ENCODE measurements around the gene MAML2.

MAML2 gene

DNA sequence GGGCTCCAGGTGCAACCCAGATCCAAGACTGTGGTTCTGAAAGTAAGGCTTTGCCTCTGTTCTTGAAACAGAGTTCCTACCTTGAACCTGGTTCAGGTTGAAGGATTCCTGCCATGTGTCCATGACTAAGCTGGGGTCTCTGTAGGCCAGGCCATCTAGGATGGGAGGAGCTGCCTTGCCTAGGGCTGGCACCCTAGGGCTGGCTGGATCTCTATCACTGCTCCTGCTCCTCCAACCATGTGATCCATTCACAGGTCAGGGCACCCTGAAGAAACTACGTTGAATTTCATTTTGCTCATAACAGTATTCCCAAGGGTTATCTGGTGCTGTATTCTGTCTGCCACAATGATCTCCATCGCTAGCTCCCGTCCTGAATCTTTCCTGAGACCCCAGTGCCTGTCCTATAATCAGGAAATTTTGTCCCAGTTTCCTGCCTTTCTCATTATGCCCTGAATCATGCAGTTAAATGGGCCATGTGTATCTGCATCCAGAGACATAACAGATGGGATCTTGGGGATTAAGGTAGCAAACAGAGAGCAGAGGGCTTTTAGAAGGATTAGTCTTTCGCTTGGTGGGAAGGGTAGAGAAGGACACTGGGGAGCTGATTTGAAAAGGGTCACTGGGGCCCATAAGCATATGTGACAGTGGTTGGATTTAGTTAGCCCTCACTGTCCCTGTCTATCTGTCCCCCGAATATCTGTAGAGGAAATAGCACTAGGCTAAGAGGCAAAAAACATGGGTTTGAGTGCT, 320.9 kb downstream of the MAML2 start:
- no peak for DNase-seq

DNA sequence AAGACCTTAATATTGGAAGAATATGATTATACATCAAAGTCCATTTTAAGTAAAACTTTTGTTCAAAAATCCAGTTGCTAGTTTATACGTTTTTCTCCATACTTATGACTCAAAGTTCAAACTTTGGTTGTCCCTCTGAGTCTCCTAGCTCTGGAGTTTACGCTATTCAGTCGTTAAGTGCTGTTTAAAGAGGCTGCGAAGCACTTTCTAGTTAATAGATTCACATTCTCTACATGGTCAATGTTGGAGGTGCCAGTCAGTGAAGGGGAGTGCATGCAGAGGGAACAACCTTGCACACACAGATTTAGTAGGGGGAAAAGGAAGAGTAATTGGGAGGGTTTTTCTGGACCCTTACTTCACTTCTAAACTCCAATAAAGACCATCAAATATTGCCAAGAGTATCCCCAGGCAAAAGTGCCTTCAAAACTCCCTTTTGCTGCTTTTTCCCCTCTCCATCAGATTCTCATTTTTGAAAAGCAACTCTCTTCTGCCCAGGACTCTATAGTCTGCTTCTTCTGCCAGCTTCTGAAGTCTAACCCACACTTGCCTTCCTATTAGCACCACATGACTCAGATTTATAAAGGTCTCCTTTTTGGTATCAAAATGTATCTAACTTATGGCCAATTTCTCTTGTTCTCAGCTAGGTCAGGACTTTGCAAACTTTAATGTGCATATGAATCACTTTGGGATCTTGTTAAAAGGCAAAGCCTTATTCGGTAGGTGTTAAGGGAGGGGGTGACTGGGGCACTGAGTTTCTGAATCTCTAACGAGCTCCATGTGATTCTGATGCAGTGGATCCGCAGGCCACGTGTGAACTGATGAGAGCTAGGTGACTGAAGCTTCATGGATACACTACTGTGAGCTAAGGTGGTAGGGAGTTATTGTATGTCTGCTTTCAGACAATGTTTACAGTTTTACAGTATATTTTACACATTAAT, 322.9 kb downstream of the MAML2 start:
- DNase-seq, result peak; percentile 34

DNA sequence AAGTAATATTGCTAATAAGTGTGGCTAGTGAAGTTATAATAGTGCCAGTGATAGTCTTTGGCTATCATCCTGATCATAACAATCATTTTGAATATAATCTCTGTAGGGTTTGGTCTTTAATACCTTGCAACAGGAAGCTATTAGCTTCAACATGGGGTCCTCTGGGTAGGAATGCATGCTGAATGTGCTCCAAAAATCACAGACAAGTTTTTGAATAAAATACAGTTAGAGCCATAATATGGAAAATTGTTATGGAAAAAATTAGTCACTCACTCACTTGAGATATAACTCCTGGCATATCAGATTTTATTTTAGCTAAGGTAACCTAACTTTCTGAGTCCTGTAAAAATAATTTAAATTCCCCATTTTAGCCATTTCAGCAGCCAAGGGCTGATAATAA, 323.7 kb downstream of the MAML2 start:
- DNase-seq, result no peak

- DNase-seq, result no peak
These were observed 325.1 kb downstream of the MAML2 start for GRCh38 chr11:96017856-96018255.

DNA sequence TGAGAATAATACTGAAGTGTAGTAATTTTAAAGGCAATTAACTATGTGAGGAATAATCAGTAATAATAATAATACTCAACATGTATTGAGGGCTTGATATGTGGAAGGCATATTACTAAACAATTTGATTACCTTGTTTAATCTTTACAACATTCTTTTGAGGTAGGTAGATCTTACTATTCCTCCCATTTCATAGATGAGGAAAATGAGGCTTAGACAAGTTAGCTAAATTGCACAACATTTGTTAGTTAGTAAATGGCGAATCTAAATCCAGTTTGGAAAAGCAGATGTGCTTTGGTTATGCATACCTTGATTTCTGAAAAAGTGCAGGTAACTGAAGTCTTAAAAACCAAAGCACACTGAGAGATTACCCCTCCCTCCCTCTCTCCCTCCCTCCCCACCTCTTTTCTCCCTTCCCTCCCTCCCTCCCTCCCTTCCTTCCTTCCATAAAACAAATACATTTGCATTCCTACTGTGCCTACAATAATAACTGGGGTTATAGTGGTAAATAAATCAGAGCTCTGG, 326.0 kb downstream of the MAML2 start:
- DNase-seq, result no peak

- peak; percentile 33 for DNase-seq
These were observed 327.0 kb downstream of the MAML2 start for GRCh38 chr11:96015906-96016565.

GRCh38 chr11:96014217-96014616, 328.8 kb downstream of the MAML2 start:
- peak; percentile 58 for DNase-seq

DNA sequence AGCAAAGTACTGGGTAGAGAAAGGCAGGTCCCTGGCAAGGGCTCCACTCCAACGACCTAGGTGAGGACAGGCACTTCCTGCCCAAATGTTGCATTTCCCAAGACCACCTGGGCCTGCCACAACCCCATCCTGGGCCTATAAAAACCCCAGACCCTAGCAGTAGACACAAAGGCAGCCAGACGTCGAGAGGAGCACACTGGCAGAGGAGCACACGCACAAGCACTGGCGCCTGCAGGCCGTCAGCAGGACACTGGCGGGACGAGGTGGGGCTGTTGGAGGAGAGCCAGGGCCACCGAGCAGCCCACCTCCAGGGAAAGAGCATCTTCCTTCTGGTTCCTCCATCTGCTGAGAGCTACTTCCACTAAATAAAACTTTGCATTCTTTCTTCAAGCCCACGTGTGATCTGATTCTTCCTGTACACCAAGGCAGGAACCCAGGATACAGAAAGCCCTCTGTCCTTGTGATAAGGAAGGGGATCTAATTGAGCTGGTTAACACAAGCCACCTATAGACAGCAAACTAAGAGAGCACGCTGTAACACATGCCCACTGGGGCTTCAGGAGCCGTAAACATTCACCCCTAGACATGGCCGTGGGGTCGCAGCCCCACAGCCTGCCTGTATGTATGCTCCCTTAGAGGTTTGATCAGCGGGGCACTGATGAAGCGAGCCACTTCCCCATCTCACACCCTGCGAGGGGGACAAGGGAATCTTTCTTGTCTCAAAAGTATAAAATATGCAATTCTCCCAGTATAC, 329.4 kb downstream of the MAML2 start:
- DNase-seq, result peak; percentile 18

- peak; percentile 46 for DNase-seq
These were observed 330.7 kb downstream of the MAML2 start for GRCh38 chr11:96012086-96012824.

GRCh38 chr11:96010683-96011082, 332.3 kb downstream of the MAML2 start:
- no peak for DNase-seq

DNA sequence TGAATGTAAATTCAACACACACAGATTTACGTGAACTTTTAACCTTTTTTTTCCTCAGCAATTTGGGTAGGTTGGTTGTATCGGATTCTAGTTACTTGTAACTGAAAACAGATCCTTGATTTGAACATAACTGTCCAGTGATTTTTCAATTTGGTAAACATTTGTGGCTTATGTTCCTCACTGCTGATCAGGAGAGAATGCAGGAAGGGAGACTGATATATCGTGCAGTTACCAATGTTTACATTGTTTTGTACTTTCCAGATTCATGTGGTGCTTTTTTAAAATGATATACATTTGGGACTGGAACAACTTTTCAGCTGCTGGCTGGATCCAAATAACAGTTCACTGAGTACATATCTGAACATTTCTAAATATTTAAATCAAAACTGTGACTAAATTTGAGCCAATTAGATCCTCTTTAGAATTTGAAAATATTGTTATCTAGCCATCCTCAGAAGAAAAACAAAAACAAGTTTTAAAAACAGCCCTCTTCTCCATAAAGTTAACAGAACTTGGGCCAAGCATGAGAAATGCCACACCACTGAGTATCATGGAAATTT, 334.8 kb downstream of the MAML2 start:
- DNase-seq, result no peak

DNA sequence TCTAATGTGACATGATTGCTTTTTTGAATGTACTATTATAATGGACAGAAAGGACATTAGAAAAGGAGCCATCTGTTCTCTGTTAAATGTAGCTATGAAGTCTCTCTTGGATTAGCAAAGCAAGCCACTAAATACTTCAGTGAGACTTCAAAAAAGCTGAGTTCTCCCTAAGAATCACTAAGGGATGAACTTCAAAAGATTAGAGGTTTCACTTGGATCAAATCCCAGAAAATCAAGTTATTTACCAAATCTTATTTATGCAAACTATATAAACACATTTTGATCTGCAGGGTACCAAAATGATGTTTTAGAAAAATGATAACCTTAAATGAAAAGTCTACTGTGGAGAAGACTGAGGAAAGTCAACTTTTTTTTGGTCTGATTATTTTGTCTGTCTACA, 337.0 kb downstream of the MAML2 start:
- DNase-seq, result no peak

- DNase-seq, result no peak
These were observed 338.1 kb downstream of the MAML2 start for GRCh38 chr11:96004862-96005261.

GRCh38 chr11:96002754-96003290, 340.2 kb downstream of the MAML2 start:
- no peak for DNase-seq

- no peak for DNase-seq
These were observed 340.7 kb downstream of the MAML2 start for GRCh38 chr11:96002339-96002738.

GRCh38 chr11:96001037-96001436, 342.0 kb downstream of the MAML2 start:
- DNase-seq, result no peak

DNA sequence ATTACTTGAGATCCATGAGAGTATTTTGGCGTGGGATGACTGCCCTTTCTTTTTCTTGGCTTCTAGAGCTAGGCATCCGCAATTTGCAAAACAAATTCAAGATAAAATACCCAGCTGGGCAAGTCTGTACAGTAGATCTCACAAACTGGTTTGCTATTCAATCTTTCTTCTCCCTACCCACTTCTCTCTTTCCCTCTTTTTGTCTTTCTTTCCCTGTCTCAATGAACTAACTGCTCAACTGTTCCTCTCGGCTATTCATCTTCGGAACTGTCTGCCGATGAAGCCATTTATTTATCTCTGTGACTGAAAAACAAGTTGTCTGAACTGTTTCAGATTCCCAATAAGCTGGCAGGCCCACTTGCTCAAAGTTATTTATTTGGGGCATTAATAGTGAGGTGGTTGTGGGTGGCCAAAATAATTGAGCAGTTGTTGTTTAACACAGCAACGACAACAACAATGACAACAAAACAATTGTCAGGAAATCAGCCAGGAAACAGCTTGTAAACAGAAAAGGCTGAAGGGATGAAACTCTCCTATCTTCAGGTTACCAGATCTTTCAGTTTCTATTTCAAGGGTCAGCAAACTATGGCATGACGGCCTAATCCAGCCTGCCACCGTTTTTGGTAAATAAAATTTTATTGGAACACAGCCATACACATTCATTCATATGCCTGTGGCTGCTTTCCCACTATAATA, 343.1 kb downstream of the MAML2 start:
- no peak for DNase-seq

DNA sequence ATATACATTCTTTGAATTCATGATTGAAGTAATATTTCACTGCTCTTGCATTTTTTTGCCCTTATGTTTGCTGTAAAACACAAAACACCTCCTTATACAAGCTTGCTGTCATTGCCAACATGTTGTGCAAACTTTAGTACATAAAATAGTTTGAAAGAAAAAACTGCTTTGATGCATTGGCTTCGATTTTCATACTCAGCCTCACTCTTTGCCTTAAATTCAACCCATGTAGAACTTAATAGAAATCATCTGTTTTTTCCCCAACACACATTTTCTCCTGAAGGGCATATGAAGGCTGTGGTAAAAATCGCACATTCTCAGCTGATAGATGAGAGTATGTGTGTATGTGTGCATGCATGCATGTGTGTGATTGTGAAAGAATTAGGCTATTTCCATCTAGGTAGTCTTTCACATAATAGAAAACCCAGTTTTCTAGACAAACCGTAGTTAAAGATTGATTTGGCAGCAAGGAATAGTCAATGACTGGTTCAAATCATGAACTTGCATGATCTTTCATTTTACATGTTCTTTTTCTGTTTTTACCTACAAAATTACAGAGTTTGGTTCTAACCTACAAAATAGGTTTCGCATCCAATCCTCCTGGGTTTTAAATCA, 346.3 kb downstream of the MAML2 start:
- DNase-seq, result no peak

- DNase-seq, result no peak
These were observed 348.7 kb downstream of the MAML2 start for GRCh38 chr11:95994329-95994728.

Data from stimulated activated CD4-positive, alpha-beta T cell treated with anti-CD3 and anti-CD28 coated beads, Interleukin-15, amount 100 ng/mL, for 24 hours (primary cell).